Measurements from ENCODE around the gene TJAP1. TPM values are rescaled to one million over a fixed set of nuclear protein-coding genes. Genes with fewer than 3 reads are reported as not detected.

The TJAP1 gene
- total and polyA plus RNA-seq, 2 of the 8 experiments (the other 6 are each of a cell fraction or from before 2014, with no cell fraction given) = 30.7 to 40.4 TPM

GRCh38 chr6:43505718-43506117 is 28.3 kb downstream of the TJAP1 start (continued):
- TF ChIP-seq CHD7 (IDR thresholded peaks at IDR 0.05; ENCODE audit: insufficient replicate concordance, low read length) (no peak), SP2 (IDR thresholded peaks at IDR 0.05; ENCODE audit: low read length) (no peak), RBBP5 (IDR thresholded peaks at IDR 0.05; ENCODE audit: borderline replicate concordance, low read depth, low read length) (no peak), BACH1 (IDR thresholded peaks at IDR 0.05; ENCODE audit: low read length) (no peak), TAF1 (IDR thresholded peaks at IDR 0.05; ENCODE audit: low read depth, low read length) (no peak), YY1 (IDR thresholded peaks at IDR 0.05; ENCODE audit: low read depth, low read length) (no peak), RAD21 (IDR thresholded peaks at IDR 0.05 in 1 of 2, conservative IDR thresholded peaks at IDR 0.05 in 1 of 2; ENCODE audit: low read depth in 2 of 2, low read length in 2 of 2) (peak; percentile 4 to 30; a peak in 1 of 4 replicates), HDAC2 (IDR thresholded peaks at IDR 0.05; ENCODE audit: borderline replicate concordance in 1 of 2, low read depth in 2 of 2, low read length in 2 of 2) (no peak), CEBPB (IDR thresholded peaks at IDR 0.05; ENCODE audit: low read depth, low read length) (no peak), TAF7 (optimal IDR thresholded peaks at IDR 0.05; ENCODE audit: borderline replicate concordance, low read depth, low read length) (no peak), CTBP2 (IDR thresholded peaks at IDR 0.05; ENCODE audit: borderline replicate concordance, insufficient read depth, insufficient read length, low read length) (no peak)

Measured in H1 (cell line).